H9 (cell line): ENCODE data around the gene TEX47. TPM values are rescaled to one million over a fixed set of nuclear protein-coding genes. Genes with fewer than 3 reads are reported as not detected.

Source experiments
- DNase-seq: peaks from one replicate; pipeline ENCODE4 v3.0.0-alpha.2; 2017
- H2AFZ ChIP-seq: one replicate; pipeline ENCODE4 v1.6.1; 2013; ENCODE audit warnings: mild to moderate bottlenecking, low read length, control low read depth, moderate library complexity
- H2AK5ac ChIP-seq: 2 replicates; pipeline ENCODE4 v1.6.1; 2013; ENCODE audit warnings: low read length, control low read depth, mixed read lengths; ENCODE audit not compliant: insufficient read length
- H2BK120ac ChIP-seq: one replicate; pipeline ENCODE4 v1.6.1; 2013; ENCODE audit warnings: low read depth, mild to moderate bottlenecking, low read length, control low read depth, inconsistent platforms; ENCODE audit not compliant: poor library complexity, severe bottlenecking
- H2BK12ac ChIP-seq: 2 replicates; pipeline ENCODE4 v1.6.1; 2013; ENCODE audit warnings: low read length, control low read depth, mixed read lengths, low read depth; ENCODE audit not compliant: insufficient read length
- H2BK15ac ChIP-seq: 2 replicates; pipeline ENCODE4 v1.6.1; 2013; ENCODE audit warnings: low read depth, low read length, control low read depth
- H2BK20ac ChIP-seq: one replicate; pipeline ENCODE4 v1.6.1; 2013; ENCODE audit warnings: low read depth, mild to moderate bottlenecking, low read length, control low read depth, inconsistent platforms; ENCODE audit not compliant: poor library complexity, severe bottlenecking
- H2BK5ac ChIP-seq: 2 replicates; pipeline ENCODE4 v1.6.1; 2013; ENCODE audit warnings: low read length, control low read depth, mixed read lengths; ENCODE audit not compliant: insufficient read length
- H3K14ac ChIP-seq: 2 replicates; pipeline ENCODE4 v1.6.1; 2013; ENCODE audit warnings: low read length, control low read depth; ENCODE audit not compliant: insufficient read depth
- H3K18ac ChIP-seq: 2 replicates; pipeline ENCODE4 v1.6.1; 2013; ENCODE audit warnings: low read depth, mild to moderate bottlenecking, mixed read lengths, low read length, control low read depth; ENCODE audit not compliant: insufficient read length
- H3K23ac ChIP-seq: 2 replicates; pipeline ENCODE4 v1.6.1; 2013; ENCODE audit warnings: low read length, control low read depth, mixed read lengths, low read depth; ENCODE audit not compliant: insufficient read length
- H3K23me2 ChIP-seq: 2 replicates; pipeline ENCODE4 v1.6.1; 2013; ENCODE audit warnings: low read depth, mild to moderate bottlenecking, mixed read lengths, low read length, control low read depth; ENCODE audit not compliant: insufficient read length, poor library complexity, severe bottlenecking
- H3K27ac ChIP-seq: 2 replicates; pipeline ENCODE4 v1.5.1; 2013; ENCODE audit warnings: low read length, control low read depth, mixed read lengths, low read depth; ENCODE audit not compliant: insufficient read length
- H3K27me3 ChIP-seq: 2 replicates; pipeline ENCODE4 v1.6.1; 2013; ENCODE audit warnings: low read length, control low read depth, inconsistent platforms; ENCODE audit not compliant: insufficient read depth
- H3K4ac ChIP-seq: 2 replicates; pipeline ENCODE4 v1.6.1; 2013; ENCODE audit warnings: low read depth, mild to moderate bottlenecking, control low read depth, inconsistent platforms, low read length, moderate library complexity
- H3K4me1 ChIP-seq: 2 replicates; pipeline ENCODE4 v1.6.1; 2013; ENCODE audit warnings: low read length, control low read depth, inconsistent platforms; ENCODE audit not compliant: insufficient read depth
- H3K4me2 ChIP-seq: 2 replicates; pipeline ENCODE4 v1.6.1; 2013; ENCODE audit warnings: low read length, control low read depth, mixed read lengths; ENCODE audit not compliant: insufficient read length, insufficient read depth
- H3K56ac ChIP-seq: 2 replicates; pipeline ENCODE4 v1.6.1; 2013; ENCODE audit warnings: low read depth, mild to moderate bottlenecking, mixed read lengths, low read length, control low read depth; ENCODE audit not compliant: insufficient read length
- H3K79me1 ChIP-seq: 2 replicates; pipeline ENCODE4 v1.6.1; 2013; ENCODE audit warnings: low read depth, mild to moderate bottlenecking, moderate library complexity, low read length, control low read depth, inconsistent platforms; ENCODE audit not compliant: insufficient read depth, poor library complexity, severe bottlenecking
- H3K79me2 ChIP-seq: 2 replicates; pipeline ENCODE4 v1.6.1; 2013; ENCODE audit warnings: low read length, control low read depth, inconsistent platforms; ENCODE audit not compliant: insufficient read depth
- H3K9ac ChIP-seq: 2 replicates; pipeline ENCODE4 v1.6.1; 2013; ENCODE audit warnings: low read length, control low read depth, mixed read lengths; ENCODE audit not compliant: insufficient read length; ENCODE audit errors: extremely low read depth
- H3K9me3 ChIP-seq: one replicate; pipeline ENCODE4 v1.6.1; 2013; ENCODE audit warnings: low read depth, low read length, inconsistent platforms; ENCODE audit not compliant: control insufficient read depth
- H3T11ph ChIP-seq: one replicate; pipeline ENCODE4 v1.6.1; 2013; ENCODE audit warnings: mild to moderate bottlenecking, low read length, control low read depth, inconsistent platforms
- H4K20me1 ChIP-seq: one replicate; pipeline ENCODE4 v1.6.1; 2013; ENCODE audit not compliant: control insufficient read depth, insufficient read length, insufficient read depth
- H4K5ac ChIP-seq: 2 replicates; pipeline ENCODE4 v1.6.1; 2013; ENCODE audit warnings: low read depth, mild to moderate bottlenecking, mixed read lengths, low read length, control low read depth; ENCODE audit not compliant: insufficient read length
- H4K8ac ChIP-seq: replicated peaks from 2 replicates; pipeline ENCODE4 v1.6.1; 2013; ENCODE audit warnings: low read length, control low read depth, mixed read lengths, low read depth; ENCODE audit not compliant: insufficient read length
- H4K91ac ChIP-seq: 2 replicates; pipeline ENCODE4 v1.6.1; 2013; ENCODE audit warnings: low read depth, mild to moderate bottlenecking, moderate library complexity, mixed read lengths, low read length, control low read depth; ENCODE audit not compliant: insufficient read length
- H3K27ac Mint-ChIP-seq, 3 experiments: 2 replicates in 2 of 3; 3 replicates in 1 of 3; pipeline ENCODE4 v1.8.0; 2020 to 2021; ENCODE audit warnings: mixed read lengths in 3 of 3, mild to moderate bottlenecking in 1 of 3, moderate library complexity in 1 of 3
- H3K27me3 Mint-ChIP-seq: 2 replicates; pipeline ENCODE4 v1.8.0; 2021; ENCODE audit warnings: low read depth, mild to moderate bottlenecking, moderate library complexity, mixed read lengths
- H3K36me3 Mint-ChIP-seq, 3 experiments: 2 replicates in 2 of 3; 3 replicates in 1 of 3; pipeline ENCODE4 v1.8.0; 2020 to 2021; ENCODE audit warnings: low read depth in 3 of 3, mixed read lengths in 3 of 3; ENCODE audit not compliant: insufficient read depth in 1 of 3
- H3K4me1 Mint-ChIP-seq, 2 experiments: 2 replicates each; pipeline ENCODE4 v1.8.0; 2020; ENCODE audit warnings: mixed read lengths in 2 of 2
- H3K4me3 Mint-ChIP-seq, 2 experiments: 2 replicates in 1 of 2; 3 replicates in 1 of 2; pipeline ENCODE4 v1.8.0; 2020 to 2021; ENCODE audit warnings: mild to moderate bottlenecking in 2 of 2, mixed read lengths in 2 of 2, moderate library complexity in 1 of 2
- H3K9me3 Mint-ChIP-seq, 2 experiments: 2 replicates in 1 of 2; 3 replicates in 1 of 2; pipeline ENCODE4 v1.8.0; 2020; ENCODE audit warnings: mild to moderate bottlenecking in 2 of 2, mixed read lengths in 2 of 2, moderate library complexity in 1 of 2
- CTCF ChIP-seq: fragments of 200-600 bp; sonication (generic); conservative IDR thresholded peaks from 3 replicates; pipeline ENCODE4 v1.8.0; 2021; ENCODE audit warnings: antibody characterized with exemption, mild to moderate bottlenecking
- total RNA-seq: library from RNA; stranded (reverse); gene quantifications from 2 replicates; pipeline ENCODE4 v1.2.1, GENCODE V29; 2021

The TEX47 gene
- total RNA-seq, 1 experiment from 2014 or later = not detected

GRCh38 chr7:88842201-88842600 is 46.7 kb upstream of the TEX47 start:
- DNase-seq = no peak
- H3K4me2 ChIP-seq = no peak overlapping the region
- H3T11ph ChIP-seq = no peak overlapping the region
- H4K91ac ChIP-seq = no peak overlapping the region
- Mint-ChIP-seq H3K4me1 (no peaks in the 10 kb centered on the region), H3K9me3 (no peaks in the 10 kb centered on the region), H3K36me3 (no peaks in the 10 kb centered on the region), H3K27me3 (no peaks in the 10 kb centered on the region), H3K4me3 (no peak overlapping the region), H3K27ac (no peak overlapping the region)
- H4K20me1 ChIP-seq = no peaks in the 10 kb centered on the region
- no peaks in the 10 kb centered on the region for H3K79me1 ChIP-seq
- no peak overlapping the region for H2BK20ac ChIP-seq
- no peaks in the 10 kb centered on the region for H3K27me3 ChIP-seq
- H4K8ac ChIP-seq = no peak overlapping the region
- TF ChIP-seq CTCF = no peak
- no peak overlapping the region for H3K9ac ChIP-seq
- no peak overlapping the region for H3K14ac ChIP-seq
- H2AFZ ChIP-seq = no peak overlapping the region
- no peaks in the 10 kb centered on the region for H3K79me2 ChIP-seq
- no peak overlapping the region for H3K4ac ChIP-seq
- no peak overlapping the region for H2AK5ac ChIP-seq
- H2BK120ac ChIP-seq = no peak overlapping the region
- no peaks in the 10 kb centered on the region for H3K23me2 ChIP-seq
- no peaks in the 10 kb centered on the region for H3K4me1 ChIP-seq
- H4K5ac ChIP-seq = no peak overlapping the region
- no peak overlapping the region for H2BK5ac ChIP-seq
- no peak overlapping the region for H2BK12ac ChIP-seq
- H2BK15ac ChIP-seq = no peak overlapping the region
- H3K27ac ChIP-seq = no peak overlapping the region
- H3K23ac ChIP-seq = no peak overlapping the region
- H3K56ac ChIP-seq = no peak overlapping the region
- no peak overlapping the region for H3K18ac ChIP-seq
- H3K9me3 ChIP-seq = no peaks in the 10 kb centered on the region
